ENCODE measurements around the gene CHST9.

- TF ChIP-seq, protein P1, sequence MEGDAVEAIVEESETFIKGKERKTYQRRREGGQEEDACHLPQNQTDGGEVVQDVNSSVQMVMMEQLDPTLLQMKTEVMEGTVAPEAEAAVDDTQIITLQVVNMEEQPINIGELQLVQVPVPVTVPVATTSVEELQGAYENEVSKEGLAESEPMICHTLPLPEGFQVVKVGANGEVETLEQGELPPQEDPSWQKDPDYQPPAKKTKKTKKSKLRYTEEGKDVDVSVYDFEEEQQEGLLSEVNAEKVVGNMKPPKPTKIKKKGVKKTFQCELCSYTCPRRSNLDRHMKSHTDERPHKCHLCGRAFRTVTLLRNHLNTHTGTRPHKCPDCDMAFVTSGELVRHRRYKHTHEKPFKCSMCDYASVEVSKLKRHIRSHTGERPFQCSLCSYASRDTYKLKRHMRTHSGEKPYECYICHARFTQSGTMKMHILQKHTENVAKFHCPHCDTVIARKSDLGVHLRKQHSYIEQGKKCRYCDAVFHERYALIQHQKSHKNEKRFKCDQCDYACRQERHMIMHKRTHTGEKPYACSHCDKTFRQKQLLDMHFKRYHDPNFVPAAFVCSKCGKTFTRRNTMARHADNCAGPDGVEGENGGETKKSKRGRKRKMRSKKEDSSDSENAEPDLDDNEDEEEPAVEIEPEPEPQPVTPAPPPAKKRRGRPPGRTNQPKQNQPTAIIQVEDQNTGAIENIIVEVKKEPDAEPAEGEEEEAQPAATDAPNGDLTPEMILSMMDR (IDR thresholded peaks at IDR 0.05): no peak
- TF ChIP-seq POLR2AphosphoS5 (IDR thresholded peaks at IDR 0.05): no peak
These were observed 42.6 kb upstream of the CHST9 start for GRCh38 chr18:27227721-27228120.

Data from prostate gland (tissue), 2 donors.